Activated naive CD4-positive, alpha-beta T cell treated with anti-CD3 and anti-CD28 coated beads for 36 hours (primary cell): ENCODE results near the gene TUBA4B. TPM values are rescaled to one million over a fixed set of nuclear protein-coding genes. Genes with fewer than 3 reads are reported as not detected.

Experiments used
- CTCF ChIA-PET: fragments of 350-600 bp; sonication (Branson Sonifier 250); formaldehyde crosslinking; loops from one replicate; lab custom pipeline; 2021; ENCODE audit warnings: antibody characterized with exemption; lab: Charles Lee
- DNase-seq: peaks from one replicate; pipeline ENCODE4 v3.0.0-alpha.2; 2020
- H3K27ac Mint-ChIP-seq: one replicate; pipeline ENCODE4 v1.8.0; 2021; ENCODE audit warnings: mild to moderate bottlenecking, mixed read lengths
- H3K27me3 Mint-ChIP-seq: one replicate; pipeline ENCODE4 v1.8.0; 2021; ENCODE audit warnings: low read depth, mixed read lengths
- H3K36me3 Mint-ChIP-seq: one replicate; pipeline ENCODE4 v1.8.0; 2021; ENCODE audit warnings: low read depth, mixed read lengths
- H3K4me1 Mint-ChIP-seq: one replicate; pipeline ENCODE4 v1.8.0; 2021; ENCODE audit warnings: low read depth, mixed read lengths
- H3K4me3 Mint-ChIP-seq: one replicate; pipeline ENCODE4 v1.8.0; 2021; ENCODE audit warnings: mild to moderate bottlenecking, moderate library complexity, mixed read lengths
- H3K9me3 Mint-ChIP-seq: one replicate; pipeline ENCODE4 v1.8.0; 2021; ENCODE audit warnings: mixed read lengths
- intact Hi-C: fragments of 100-400 bp; cut with micrococcal nuclease; formaldehyde crosslinking; loops from one replicate; pipeline ENCODE4 v1.15.1; 2023
- total RNA-seq, 2 experiments: library from RNA; stranded (reverse); gene quantifications; one replicate each; pipeline ENCODE4 v1.2.3, GENCODE V29; 2021

Gene TUBA4B
- total RNA-seq, 2 experiments from 2014 or later = not detected

- Mint-ChIP-seq H3K4me1 (peaks cover 9% of the 10 kb centered on the region), H3K4me3 (no peak overlapping the region), H3K27me3 (no peaks in the 10 kb centered on the region), H3K36me3 (peaks cover 4% of the 10 kb centered on the region), H3K9me3 (no peaks in the 10 kb centered on the region), H3K27ac (no peak overlapping the region)
- intact Hi-C loops = no loop called here
- no peak for DNase-seq
- CTCF ChIA-PET = interaction anchor here (6.6 to 7.1 kb wide), 2 partner anchors 8 to 119 kb away, joined by 44 to 196 read pairs; partner anchors contain the start of genes DNAJB2 and SLC23A3
Measured at GRCh38 chr2:219289537-219290361, 36.7 kb downstream of the TUBA4B start.

DNA sequence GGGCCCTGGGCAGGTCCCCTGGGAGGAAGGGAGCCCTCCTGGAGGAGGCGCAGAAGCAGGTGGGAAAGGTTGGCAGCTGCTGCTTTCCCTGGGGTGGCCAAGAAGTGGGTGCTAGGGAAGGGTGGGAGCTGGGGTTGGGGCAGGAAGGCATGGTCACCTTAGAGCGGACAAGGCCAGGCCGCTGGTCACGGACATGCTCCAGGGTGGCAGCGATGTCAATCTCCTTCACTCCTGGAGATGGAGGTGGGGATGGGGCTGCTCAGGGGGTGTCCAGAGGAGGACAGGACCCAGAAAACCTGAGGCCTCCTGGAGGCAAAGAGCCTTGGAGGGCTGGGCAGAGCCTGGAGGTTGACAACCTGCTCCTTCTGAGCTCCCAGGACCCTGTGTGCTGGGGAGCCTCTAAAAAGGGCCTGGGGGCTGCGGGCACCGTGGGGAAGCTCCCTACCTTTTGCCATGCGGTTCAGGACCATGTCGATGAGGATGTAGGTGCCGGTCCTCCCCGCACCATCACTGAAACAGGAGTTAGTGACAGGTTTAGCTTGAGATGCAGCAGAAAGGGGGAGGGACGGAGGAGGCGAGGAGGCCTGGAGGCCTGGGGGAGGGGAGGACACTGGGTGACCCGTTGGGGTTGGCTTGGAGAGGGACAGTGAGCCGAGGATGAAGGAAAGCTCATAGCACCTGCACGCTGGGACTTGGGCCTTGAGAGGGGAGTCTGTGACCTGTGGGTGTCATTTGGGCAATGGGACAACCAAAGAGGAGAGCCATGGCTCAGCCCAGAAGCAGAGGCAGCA is 37.5 kb downstream of the TUBA4B start:
- no peak overlapping the region for H3K4me3 Mint-ChIP-seq
- H3K9me3 Mint-ChIP-seq = no peaks in the 10 kb centered on the region
- H3K27ac Mint-ChIP-seq = no peak overlapping the region
- no peaks in the 10 kb centered on the region for H3K27me3 Mint-ChIP-seq
- CTCF ChIA-PET = interaction anchor here (1.6 to 7.1 kb wide), 3 partner anchors 9 to 131 kb away, joined by 4 to 196 read pairs (median 44); partner anchors contain the start of genes DNAJB2, NHEJ1 and SLC23A3
- H3K36me3 Mint-ChIP-seq = peaks cover 1% of the 10 kb centered on the region
- intact Hi-C loops = no loop called here
- H3K4me1 Mint-ChIP-seq = peaks cover 12% of the 10 kb centered on the region
- DNase-seq = no peak

DNA sequence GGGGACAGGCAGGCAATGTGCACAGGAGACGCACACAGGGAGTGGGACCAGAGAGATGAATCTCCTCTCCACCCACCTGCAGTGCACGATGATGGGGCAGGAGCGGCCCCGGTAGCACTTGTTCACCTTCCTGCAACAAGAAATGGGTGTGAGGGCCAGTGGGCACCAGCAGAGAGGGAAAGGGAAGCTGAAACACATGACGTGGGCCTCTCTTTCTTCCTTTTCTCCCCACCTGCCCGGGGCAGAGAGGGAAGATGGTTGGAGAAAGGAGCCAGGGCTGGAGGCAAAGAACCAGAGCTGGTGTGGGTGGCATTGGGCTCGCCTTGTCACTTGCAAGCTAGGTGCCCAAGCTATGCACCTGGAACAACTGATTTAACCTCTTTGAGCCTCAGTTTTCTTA is 38.4 kb downstream of the TUBA4B start:
- H3K4me1 Mint-ChIP-seq = peaks cover 14% of the 10 kb centered on the region
- intact Hi-C loops = no loop called here
- H3K27me3 Mint-ChIP-seq = no peaks in the 10 kb centered on the region
- peaks cover 1% of the 10 kb centered on the region for H3K36me3 Mint-ChIP-seq
- H3K4me3 Mint-ChIP-seq = no peak overlapping the region
- DNase-seq = peak; percentile 1
- CTCF ChIA-PET = interaction anchor here (0.7 to 7.1 kb wide), 4 partner anchors 10 to 131 kb away, joined by 4 to 196 read pairs (median 24); partner anchors contain the start of genes DNAJB2, NHEJ1 and SLC23A3
- no peak overlapping the region for H3K27ac Mint-ChIP-seq
- no peaks in the 10 kb centered on the region for H3K9me3 Mint-ChIP-seq

GRCh38 chr2:219291910-219292490 is 39.0 kb downstream of the TUBA4B start:
- H3K4me3 Mint-ChIP-seq = no peak overlapping the region
- DNase-seq = peak; percentile 1
- H3K9me3 Mint-ChIP-seq = no peaks in the 10 kb centered on the region
- intact Hi-C loops = no loop called here
- no peaks in the 10 kb centered on the region for H3K36me3 Mint-ChIP-seq
- CTCF ChIA-PET = interaction anchor here (0.7 to 7.1 kb wide), 7 partner anchors 10 to 188 kb away, joined by 4 to 196 read pairs (median 5); partner anchors contain the start of genes ABCB6, DNAJB2, NHEJ1 and SLC23A3
- no peak overlapping the region for H3K27ac Mint-ChIP-seq
- peaks cover 17% of the 10 kb centered on the region for H3K4me1 Mint-ChIP-seq
- H3K27me3 Mint-ChIP-seq = no peaks in the 10 kb centered on the region

GRCh38 chr2:219292616-219293015 is 39.6 kb downstream of the TUBA4B start:
- Mint-ChIP-seq H3K9me3 (no peaks in the 10 kb centered on the region), H3K4me3 (no peak overlapping the region), H3K27me3 (no peaks in the 10 kb centered on the region), H3K36me3 (no peaks in the 10 kb centered on the region), H3K4me1 (peaks cover 18% of the 10 kb centered on the region), H3K27ac (no peak overlapping the region)
- DNase-seq = peak; percentile 3
- intact Hi-C loops = no loop called here
- CTCF ChIA-PET = interaction anchor here (1.5 to 7.1 kb wide), 5 partner anchors 11 to 189 kb away, joined by 4 to 196 read pairs (median 44); partner anchors contain the start of genes ABCB6, DNAJB2, SLC23A3 and TUBA4A

DNA sequence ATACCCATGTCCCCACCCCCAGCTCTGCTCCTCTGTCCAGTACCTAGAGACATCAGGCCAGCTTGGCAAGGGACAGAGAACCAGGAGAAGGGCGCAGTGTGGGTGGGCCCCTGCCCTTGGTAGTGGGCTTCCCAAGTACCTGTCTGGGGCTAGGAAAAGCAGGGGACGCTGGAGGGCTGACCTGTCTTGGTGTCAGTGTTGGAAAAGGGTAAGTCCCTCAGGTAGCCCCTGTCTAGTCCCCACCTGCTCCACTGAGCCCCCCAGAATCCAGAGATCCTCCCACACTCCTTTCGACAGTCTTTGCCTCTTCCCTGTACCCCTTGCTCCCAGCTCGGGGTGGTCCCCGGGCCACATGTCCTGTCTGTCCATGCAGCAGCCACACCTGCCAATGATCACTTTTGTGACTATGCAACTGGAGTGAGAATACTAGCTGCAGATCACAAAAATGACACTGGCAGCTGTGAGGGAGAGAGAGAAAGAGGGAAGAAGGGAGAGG is 40.7 kb downstream of the TUBA4B start:
- H3K4me3 Mint-ChIP-seq = peak overlapping the region; percentile 77
- peak; percentile 3 for DNase-seq

DNA sequence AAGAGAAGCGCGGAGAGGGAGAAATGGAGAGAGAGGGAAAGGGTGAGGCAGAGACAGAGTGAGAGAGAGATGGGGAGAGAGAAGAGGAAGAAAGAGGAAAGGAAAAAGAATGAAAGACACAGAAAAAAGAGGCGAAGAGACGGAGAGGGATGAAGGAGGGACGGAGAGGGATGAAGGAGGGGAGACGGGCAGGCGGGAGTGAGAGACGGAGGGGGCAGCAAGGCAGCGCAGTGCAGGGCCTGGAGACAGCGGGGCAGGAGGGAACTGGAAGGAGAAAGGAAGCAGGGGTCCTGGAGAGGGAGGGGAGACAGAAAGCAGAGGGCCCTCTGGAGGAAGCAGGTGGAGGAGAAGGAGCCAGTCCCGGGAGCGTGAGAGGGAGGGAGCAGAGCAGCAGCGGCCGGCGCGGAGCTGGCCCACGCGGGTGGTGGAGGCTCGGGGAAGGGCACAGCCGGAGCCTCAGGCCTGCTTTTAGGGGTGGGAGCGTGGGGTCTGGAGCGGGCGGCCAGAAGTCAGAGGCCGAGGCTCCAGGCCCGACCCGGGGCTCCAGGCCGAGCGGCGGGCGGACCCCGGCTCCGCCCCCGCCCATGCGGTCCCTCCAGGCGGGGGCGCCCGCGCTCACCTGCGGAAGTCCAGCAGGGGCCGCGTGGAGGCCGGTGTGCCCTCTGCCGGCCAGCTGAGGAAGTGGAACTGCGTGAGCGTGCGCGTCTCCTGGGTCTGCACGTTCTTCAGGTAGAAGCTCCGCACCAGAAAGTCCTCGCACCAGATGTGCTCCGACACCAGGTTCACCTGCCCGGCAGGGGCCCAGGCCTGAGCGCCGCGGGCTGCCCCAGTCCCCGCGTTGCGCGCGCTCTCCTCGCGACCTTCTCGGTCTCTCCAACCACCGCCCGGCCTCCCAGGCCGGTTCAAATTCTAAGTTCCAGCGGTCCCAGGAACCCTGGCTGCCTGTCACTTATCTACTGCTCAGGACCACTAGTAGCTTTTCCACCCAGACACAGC is 41.6 kb downstream of the TUBA4B start:
- DNase-seq = peak; percentile 89
- H3K27me3 Mint-ChIP-seq = peaks cover 3% of the 10 kb centered on the region
- peaks cover 20% of the 10 kb centered on the region for H3K4me1 Mint-ChIP-seq
- H3K27ac Mint-ChIP-seq = no peak overlapping the region
- intact Hi-C loops = loop anchor here (1.0 kb wide), 6 partner anchors 15 to 236 kb away; partner anchors contain the start of genes ANKZF1, ATG9A, DNAJB2 and TUBA4A
- no peaks in the 10 kb centered on the region for H3K36me3 Mint-ChIP-seq
- CTCF ChIA-PET = interaction anchor here (0.5 to 7.1 kb wide), 62 partner anchors 11 to 1057 kb away, joined by 3 to 196 read pairs (median 5); partner anchors contain the start of genes ANKZF1, CNPPD1, DNAJB2 and GLB1L
- H3K4me3 Mint-ChIP-seq = peak overlapping the region; percentile 77
- no peaks in the 10 kb centered on the region for H3K9me3 Mint-ChIP-seq

More for the DNA sequence above, 40.7 kb downstream of the TUBA4B start:
- Mint-ChIP-seq H3K27me3 (no peaks in the 10 kb centered on the region), H3K4me1 (peaks cover 20% of the 10 kb centered on the region), H3K36me3 (no peaks in the 10 kb centered on the region), H3K9me3 (no peaks in the 10 kb centered on the region), H3K27ac (no peak overlapping the region)
- CTCF ChIA-PET = interaction anchor here (0.6 to 7.1 kb wide), 13 partner anchors 12 to 292 kb away, joined by 3 to 196 read pairs (median 5); partner anchors contain the start of genes ABCB6, DNAJB2, NHEJ1 and SLC23A3
- intact Hi-C loops = loop anchor here (1.0 kb wide), 1 partner anchor 95 kb away; no protein-coding TSS in a partner anchor

DNA sequence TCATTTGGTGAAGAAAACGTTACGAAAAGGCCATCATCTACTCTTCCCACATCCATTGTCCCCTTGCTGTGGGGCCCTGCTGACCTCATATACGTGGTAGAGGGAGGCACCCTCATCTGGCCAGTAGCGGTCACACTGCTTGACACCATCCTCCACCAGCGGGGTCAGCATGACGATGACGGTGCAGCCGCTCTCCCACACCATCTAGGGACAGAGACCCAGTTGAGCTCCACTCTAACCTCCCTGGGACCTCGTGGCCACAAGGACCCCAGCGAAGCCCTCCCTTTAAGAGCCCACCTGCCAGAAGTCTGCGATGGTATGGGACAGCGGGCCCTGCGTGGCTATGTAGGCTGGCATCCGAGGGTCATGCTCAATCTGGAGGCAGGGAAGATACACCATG is 43.1 kb downstream of the TUBA4B start:
- peaks cover 3% of the 10 kb centered on the region for H3K27me3 Mint-ChIP-seq
- no peak overlapping the region for H3K27ac Mint-ChIP-seq
- H3K4me1 Mint-ChIP-seq = peaks cover 20% of the 10 kb centered on the region
- no peaks in the 10 kb centered on the region for H3K36me3 Mint-ChIP-seq
- intact Hi-C loops = no loop called here
- H3K9me3 Mint-ChIP-seq = no peaks in the 10 kb centered on the region
- H3K4me3 Mint-ChIP-seq = no peak overlapping the region
- CTCF ChIA-PET = interaction anchor here (1.1 to 7.1 kb wide), 16 partner anchors 10 to 141 kb away, joined by 3 to 196 read pairs (median 14); partner anchors contain the start of genes ANKZF1, CNPPD1, DNAJB2 and NHEJ1
- no peak for DNase-seq

DNA sequence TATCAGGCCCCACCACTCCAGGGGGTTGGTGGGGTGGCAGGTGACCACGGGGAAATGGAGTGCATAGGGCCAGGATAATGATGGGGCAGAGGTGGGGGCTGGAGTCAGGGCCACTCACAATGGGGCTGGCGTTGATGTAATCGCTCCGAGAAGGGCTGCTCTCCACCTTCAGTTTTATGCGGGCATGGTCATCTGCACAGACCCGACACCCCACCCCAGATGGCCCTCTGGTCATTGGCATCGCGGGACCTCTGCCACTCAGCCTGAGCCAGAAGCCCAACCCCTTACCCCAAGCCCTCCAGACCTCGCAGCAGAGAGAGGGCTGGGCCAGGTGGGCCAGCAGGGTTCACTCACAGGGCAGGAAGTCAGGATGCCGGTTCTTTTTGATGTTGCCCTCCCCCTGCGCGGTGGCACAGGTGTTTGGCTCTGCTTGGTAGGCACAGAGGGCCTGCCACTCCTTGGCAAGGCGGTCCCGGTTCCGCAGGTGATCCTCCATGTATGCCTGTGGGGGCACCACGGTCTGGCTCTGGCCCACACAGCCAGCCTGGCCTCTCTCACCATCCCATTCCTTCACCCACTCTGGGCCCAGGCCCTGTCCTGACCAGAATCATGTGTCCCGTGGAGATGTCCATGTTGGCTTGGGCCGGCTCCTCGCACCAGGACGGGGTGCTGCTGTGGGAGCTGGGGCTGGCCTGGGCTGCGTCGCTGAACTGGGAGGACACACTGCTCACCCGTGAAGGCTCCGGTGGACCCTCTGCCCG is 43.8 kb downstream of the TUBA4B start:
- no peaks in the 10 kb centered on the region for H3K9me3 Mint-ChIP-seq
- no peak overlapping the region for H3K27ac Mint-ChIP-seq
- no peak overlapping the region for H3K4me3 Mint-ChIP-seq
- peaks cover 20% of the 10 kb centered on the region for H3K4me1 Mint-ChIP-seq
- DNase-seq = no peak
- CTCF ChIA-PET = interaction anchor here (0.7 to 7.1 kb wide), 11 partner anchors 9 to 209 kb away, joined by 3 to 196 read pairs (median 17); partner anchors contain the start of genes ANKZF1, ATG9A, DNAJB2 and GLB1L
- peaks cover 3% of the 10 kb centered on the region for H3K27me3 Mint-ChIP-seq
- intact Hi-C loops = no loop called here
- H3K36me3 Mint-ChIP-seq = no peaks in the 10 kb centered on the region
